GM21786 (cell line): ENCODE results near the gene OR2T29.
"Not testable (repeated sequence)": the region's sequence is repeated elsewhere in the genome, so short reads cannot be mapped to it uniquely, and the experiment has no call there.

Experiments
- ATAC-seq: cut with Tn5 transposase; IDR thresholded peaks from one replicate; pipeline ENCODE4 v1.9.1; 2021; ENCODE audit not compliant: unreplicated experiment

Gene OR2T29

GRCh38 chr1:248521856-248522255 is 40.7 kb downstream of the OR2T29 start:
- no peak for ATAC-seq

GRCh38 chr1:248510217-248510616 is 52.4 kb downstream of the OR2T29 start:
- not testable (repeated sequence) for ATAC-seq

DNA sequence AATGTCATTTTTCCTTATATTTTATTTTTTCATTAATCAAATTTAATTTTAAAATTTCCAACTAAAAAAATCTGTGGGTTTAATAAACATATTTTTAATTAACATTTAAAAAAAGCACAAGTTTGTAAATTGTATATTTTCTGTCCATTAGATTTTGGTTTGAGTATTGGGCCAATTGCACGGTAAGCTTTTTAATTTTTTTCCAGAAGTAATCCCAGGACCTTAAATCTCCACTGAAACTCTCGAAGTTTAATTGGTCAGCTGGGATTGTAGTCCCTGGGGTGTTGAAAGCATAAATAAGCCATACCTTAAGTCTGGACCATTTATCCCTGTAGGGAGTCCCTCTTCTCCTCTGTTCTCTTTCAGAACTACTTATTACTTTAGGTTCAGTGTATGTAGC is 54.8 kb downstream of the OR2T29 start, which contains the start of gene OR2G6:
OR2G6 (plus strand) TSS at position 301 of the 400 bp plus-strand sequence. CDS start 13,574 bp downstream, outside the sequence.
- not testable (repeated sequence) for ATAC-seq
